MCF 10A (cell line): ENCODE measurements around the gene C1D. TPM values are rescaled to one million over a fixed set of nuclear protein-coding genes. Genes with fewer than 3 reads are reported as not detected.
"Not testable (repeated sequence)": the region's sequence is repeated elsewhere in the genome, so short reads cannot be mapped to it uniquely, and the experiment has no call there.

Source experiments
- BruUV-seq: library from RNA; stranded (reverse); fragments of 400-500 nt; replicated peaks from 2 replicates; lab custom pipeline; 2021; lab: Mats Ljungman, UMichigan
- CTCF ChIA-PET: fragments of 300-600 bp; sonication (Branson Sonifier 250); formaldehyde crosslinking; extraction: SDS; loops from one replicate; lab custom pipeline; 2021; ENCODE audit warnings: antibody characterized with exemption, inconsistent platforms; lab: Yijun Ruan, JAX
- POLR2A ChIA-PET: fragments of 300-600, 350-650 bp; sonication (Branson Sonifier 250); formaldehyde crosslinking; extraction: SDS; loops from one replicate; lab custom pipeline; 2020; ENCODE audit warnings: antibody characterized with exemption, inconsistent platforms; lab: Yijun Ruan, JAX
- DNase-seq: peaks from one replicate; pipeline ENCODE4 v3.0.0-alpha.2; 2018; ENCODE audit not compliant: unreplicated experiment
- H3K27ac Mint-ChIP-seq: one replicate; pipeline ENCODE4 v1.8.0; 2022; ENCODE audit warnings: mild to moderate bottlenecking, low read depth, mixed read lengths; ENCODE audit not compliant: unreplicated experiment
- H3K27me3 Mint-ChIP-seq: one replicate; pipeline ENCODE4 v1.8.0; 2022; ENCODE audit warnings: mixed read lengths; ENCODE audit not compliant: insufficient read depth, unreplicated experiment
- H3K36me3 Mint-ChIP-seq: one replicate; pipeline ENCODE4 v1.8.0; 2022; ENCODE audit warnings: mild to moderate bottlenecking, moderate library complexity, mixed read lengths; ENCODE audit not compliant: insufficient read depth, unreplicated experiment
- H3K4me1 Mint-ChIP-seq: one replicate; pipeline ENCODE4 v1.8.0; 2022; ENCODE audit warnings: mixed read lengths; ENCODE audit not compliant: insufficient read depth, unreplicated experiment
- H3K4me3 Mint-ChIP-seq: one replicate; pipeline ENCODE4 v1.8.0; 2022; ENCODE audit warnings: mild to moderate bottlenecking, moderate library complexity, mixed read lengths; ENCODE audit not compliant: unreplicated experiment
- H3K9me3 Mint-ChIP-seq: one replicate; pipeline ENCODE4 v1.8.0; 2022; ENCODE audit warnings: mixed read lengths; ENCODE audit not compliant: unreplicated experiment
- intact Hi-C: fragments of 100-400 bp; cut with micrococcal nuclease; formaldehyde crosslinking; loops from 2 replicates; pipeline ENCODE4 v1.14.1; 2022
- total RNA-seq: library from RNA; stranded (reverse); gene quantifications from 2 replicates; pipeline ENCODE4 v1.2.3, GENCODE V29; 2022
- TF ChIP-seq, protein P1 (sequence below): fragments of 200-600 bp; IDR thresholded peaks from one replicate; pipeline ENCODE4 v1.8.0; 2022; ENCODE audit warnings: antibody characterized with exemption, mild to moderate bottlenecking; ENCODE audit not compliant: unreplicated experiment

Gene C1D
- total RNA-seq, 1 experiment from 2014 or later: 17.4 TPM

DNA sequence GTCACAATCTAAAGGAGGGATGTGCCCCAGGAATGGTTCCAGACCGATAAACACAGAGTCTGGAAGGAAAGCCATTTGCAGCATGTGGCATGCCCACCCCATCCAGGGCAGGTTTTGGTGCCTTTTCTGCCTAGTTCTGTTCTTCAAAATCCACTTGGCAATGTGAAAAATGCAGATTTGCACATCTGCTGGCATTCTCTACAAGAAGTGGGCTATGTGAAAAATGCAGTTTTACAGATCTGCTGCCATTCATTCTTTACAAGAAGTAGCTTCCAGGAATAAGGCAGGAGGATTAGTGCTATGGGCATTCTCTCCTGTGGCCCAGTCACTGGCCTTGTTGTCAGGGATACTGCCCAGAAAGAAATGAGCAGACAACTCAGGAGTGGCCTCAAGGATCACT, 68.1 kb downstream of the C1D start:
- H3K9me3 Mint-ChIP-seq: no peaks in the 10 kb centered on the region
- intact Hi-C loops: no loop called here
- BruUV-seq: no TSS peak
- H3K27me3 Mint-ChIP-seq: no peaks in the 10 kb centered on the region
- H3K36me3 Mint-ChIP-seq: no peaks in the 10 kb centered on the region
- DNase-seq: no peak
- TF ChIP-seq, protein P1, sequence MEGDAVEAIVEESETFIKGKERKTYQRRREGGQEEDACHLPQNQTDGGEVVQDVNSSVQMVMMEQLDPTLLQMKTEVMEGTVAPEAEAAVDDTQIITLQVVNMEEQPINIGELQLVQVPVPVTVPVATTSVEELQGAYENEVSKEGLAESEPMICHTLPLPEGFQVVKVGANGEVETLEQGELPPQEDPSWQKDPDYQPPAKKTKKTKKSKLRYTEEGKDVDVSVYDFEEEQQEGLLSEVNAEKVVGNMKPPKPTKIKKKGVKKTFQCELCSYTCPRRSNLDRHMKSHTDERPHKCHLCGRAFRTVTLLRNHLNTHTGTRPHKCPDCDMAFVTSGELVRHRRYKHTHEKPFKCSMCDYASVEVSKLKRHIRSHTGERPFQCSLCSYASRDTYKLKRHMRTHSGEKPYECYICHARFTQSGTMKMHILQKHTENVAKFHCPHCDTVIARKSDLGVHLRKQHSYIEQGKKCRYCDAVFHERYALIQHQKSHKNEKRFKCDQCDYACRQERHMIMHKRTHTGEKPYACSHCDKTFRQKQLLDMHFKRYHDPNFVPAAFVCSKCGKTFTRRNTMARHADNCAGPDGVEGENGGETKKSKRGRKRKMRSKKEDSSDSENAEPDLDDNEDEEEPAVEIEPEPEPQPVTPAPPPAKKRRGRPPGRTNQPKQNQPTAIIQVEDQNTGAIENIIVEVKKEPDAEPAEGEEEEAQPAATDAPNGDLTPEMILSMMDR: no peak
- H3K4me3 Mint-ChIP-seq: no peak overlapping the region
- no peak overlapping the region for H3K27ac Mint-ChIP-seq
- peaks cover 16% of the 10 kb centered on the region for H3K4me1 Mint-ChIP-seq
- ChIA-PET POLR2A (no interaction called here), CTCF (no interaction called here)

DNA sequence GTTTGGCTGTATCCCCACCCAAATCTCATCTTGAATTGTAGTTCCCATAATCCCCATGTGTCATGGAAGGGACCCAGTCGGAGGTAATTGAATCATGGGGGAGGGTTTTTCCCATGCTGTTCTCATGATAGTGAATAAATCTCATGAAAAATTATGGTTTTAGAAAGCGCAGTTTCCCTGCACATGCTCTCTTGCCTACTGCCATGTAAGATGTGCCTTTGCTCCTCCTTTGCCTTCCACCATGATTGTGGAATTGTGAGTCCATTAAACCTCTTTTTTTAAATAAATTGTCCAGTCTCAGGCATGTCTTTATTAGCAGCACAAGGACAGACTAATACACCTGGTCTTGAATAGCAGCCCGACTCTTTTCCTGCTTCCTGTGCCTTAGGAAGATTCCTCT, 68.7 kb downstream of the C1D start:
- H3K9me3 Mint-ChIP-seq, intact Hi-C loops, POLR2A ChIA-PET: not testable (repeated sequence)

GRCh38 chr2:67993329-67993728, 69.5 kb downstream of the C1D start:
- intact Hi-C loops: no loop called here
- POLR2A ChIA-PET: interaction anchor here (0.6 kb wide), 1 partner anchor 237 kb away, joined by 3 read pairs; no protein-coding TSS in a partner anchor
- BruUV-seq: no TSS peak
- Mint-ChIP-seq H3K27me3 (no peaks in the 10 kb centered on the region), H3K27ac (no peak overlapping the region), H3K4me3 (no peak overlapping the region), H3K4me1 (peaks cover 16% of the 10 kb centered on the region), H3K36me3 (no peaks in the 10 kb centered on the region), H3K9me3 (no peaks in the 10 kb centered on the region)
- DNase-seq: no peak
- CTCF ChIA-PET: no interaction called here
- TF ChIP-seq, protein P1: no peak

More for the DNA sequence above, 68.7 kb downstream of the C1D start:
- H3K4me3 Mint-ChIP-seq, H3K27me3 Mint-ChIP-seq, DNase-seq, H3K36me3 Mint-ChIP-seq, BruUV-seq, H3K27ac Mint-ChIP-seq, CTCF ChIA-PET: not testable (repeated sequence)
- H3K4me1 Mint-ChIP-seq: peaks cover 16% of the 10 kb centered on the region

GRCh38 chr2:67991456-67991855, 71.3 kb downstream of the C1D start:
- no peaks in the 10 kb centered on the region for H3K27me3 Mint-ChIP-seq
- ChIA-PET POLR2A (no interaction called here), CTCF (no interaction called here)
- DNase-seq: no peak
- no TSS peak for BruUV-seq
- TF ChIP-seq, protein P1: no peak
- H3K9me3 Mint-ChIP-seq: no peaks in the 10 kb centered on the region
- intact Hi-C loops: no loop called here
- H3K4me1 Mint-ChIP-seq: no peaks in the 10 kb centered on the region
- no peak overlapping the region for H3K27ac Mint-ChIP-seq
- no peaks in the 10 kb centered on the region for H3K36me3 Mint-ChIP-seq
- H3K4me3 Mint-ChIP-seq: no peak overlapping the region

Other genes with a start within 250 kb of the C1D start
- gene PNO1, start 94.9 kb upstream of the C1D start, total RNA-seq: 27.9 and 35.0 TPM in 2 replicates
- gene PPP3R1, start 189.5 kb upstream of the C1D start, total RNA-seq: 50.9 and 54.6 TPM in 2 replicates